HL-60 (cell line): ENCODE measurements around the gene NEK7.

ENCODE experiments used
- POLR2AphosphoS5 ChIP-seq: IDR thresholded peaks from 2 replicates; pipeline ENCODE4 v1.6.1; 2012; ENCODE audit warnings: low read depth
- TF ChIP-seq, protein P1 (sequence below): IDR thresholded peaks from one replicate; pipeline ENCODE4 v1.5.1; 2011; ENCODE audit warnings: low read length, control low read depth, inconsistent platforms; ENCODE audit not compliant: insufficient read depth
- TF ChIP-seq, protein P2 (sequence below): IDR thresholded peaks from 2 replicates; pipeline ENCODE4 v1.6.1; 2012; ENCODE audit warnings: low read depth; ENCODE audit not compliant: insufficient replicate concordance

DNA sequence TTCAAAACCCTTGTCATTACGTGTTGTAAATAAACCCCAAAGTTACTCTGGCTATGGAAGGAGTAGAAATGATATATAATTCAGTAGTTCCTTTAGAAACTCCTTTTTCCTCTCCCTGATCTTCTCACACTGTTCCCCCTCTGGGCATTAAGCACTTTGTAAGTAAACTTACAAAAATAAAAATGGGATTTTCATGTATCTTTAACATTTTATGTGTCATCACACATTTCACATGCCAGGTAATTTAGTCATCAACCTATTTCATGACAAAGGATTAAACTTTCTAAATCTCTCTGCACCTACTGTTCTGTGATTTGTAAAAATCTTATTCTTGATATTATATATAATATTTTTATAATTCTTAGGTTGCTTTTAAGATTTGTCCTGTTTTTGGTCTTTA lies 176.9 kb downstream of the NEK7 start:
- TF ChIP-seq, protein P1, sequence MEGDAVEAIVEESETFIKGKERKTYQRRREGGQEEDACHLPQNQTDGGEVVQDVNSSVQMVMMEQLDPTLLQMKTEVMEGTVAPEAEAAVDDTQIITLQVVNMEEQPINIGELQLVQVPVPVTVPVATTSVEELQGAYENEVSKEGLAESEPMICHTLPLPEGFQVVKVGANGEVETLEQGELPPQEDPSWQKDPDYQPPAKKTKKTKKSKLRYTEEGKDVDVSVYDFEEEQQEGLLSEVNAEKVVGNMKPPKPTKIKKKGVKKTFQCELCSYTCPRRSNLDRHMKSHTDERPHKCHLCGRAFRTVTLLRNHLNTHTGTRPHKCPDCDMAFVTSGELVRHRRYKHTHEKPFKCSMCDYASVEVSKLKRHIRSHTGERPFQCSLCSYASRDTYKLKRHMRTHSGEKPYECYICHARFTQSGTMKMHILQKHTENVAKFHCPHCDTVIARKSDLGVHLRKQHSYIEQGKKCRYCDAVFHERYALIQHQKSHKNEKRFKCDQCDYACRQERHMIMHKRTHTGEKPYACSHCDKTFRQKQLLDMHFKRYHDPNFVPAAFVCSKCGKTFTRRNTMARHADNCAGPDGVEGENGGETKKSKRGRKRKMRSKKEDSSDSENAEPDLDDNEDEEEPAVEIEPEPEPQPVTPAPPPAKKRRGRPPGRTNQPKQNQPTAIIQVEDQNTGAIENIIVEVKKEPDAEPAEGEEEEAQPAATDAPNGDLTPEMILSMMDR = no peak
- no peak for TF ChIP-seq POLR2AphosphoS5
- TF ChIP-seq, protein P2, sequence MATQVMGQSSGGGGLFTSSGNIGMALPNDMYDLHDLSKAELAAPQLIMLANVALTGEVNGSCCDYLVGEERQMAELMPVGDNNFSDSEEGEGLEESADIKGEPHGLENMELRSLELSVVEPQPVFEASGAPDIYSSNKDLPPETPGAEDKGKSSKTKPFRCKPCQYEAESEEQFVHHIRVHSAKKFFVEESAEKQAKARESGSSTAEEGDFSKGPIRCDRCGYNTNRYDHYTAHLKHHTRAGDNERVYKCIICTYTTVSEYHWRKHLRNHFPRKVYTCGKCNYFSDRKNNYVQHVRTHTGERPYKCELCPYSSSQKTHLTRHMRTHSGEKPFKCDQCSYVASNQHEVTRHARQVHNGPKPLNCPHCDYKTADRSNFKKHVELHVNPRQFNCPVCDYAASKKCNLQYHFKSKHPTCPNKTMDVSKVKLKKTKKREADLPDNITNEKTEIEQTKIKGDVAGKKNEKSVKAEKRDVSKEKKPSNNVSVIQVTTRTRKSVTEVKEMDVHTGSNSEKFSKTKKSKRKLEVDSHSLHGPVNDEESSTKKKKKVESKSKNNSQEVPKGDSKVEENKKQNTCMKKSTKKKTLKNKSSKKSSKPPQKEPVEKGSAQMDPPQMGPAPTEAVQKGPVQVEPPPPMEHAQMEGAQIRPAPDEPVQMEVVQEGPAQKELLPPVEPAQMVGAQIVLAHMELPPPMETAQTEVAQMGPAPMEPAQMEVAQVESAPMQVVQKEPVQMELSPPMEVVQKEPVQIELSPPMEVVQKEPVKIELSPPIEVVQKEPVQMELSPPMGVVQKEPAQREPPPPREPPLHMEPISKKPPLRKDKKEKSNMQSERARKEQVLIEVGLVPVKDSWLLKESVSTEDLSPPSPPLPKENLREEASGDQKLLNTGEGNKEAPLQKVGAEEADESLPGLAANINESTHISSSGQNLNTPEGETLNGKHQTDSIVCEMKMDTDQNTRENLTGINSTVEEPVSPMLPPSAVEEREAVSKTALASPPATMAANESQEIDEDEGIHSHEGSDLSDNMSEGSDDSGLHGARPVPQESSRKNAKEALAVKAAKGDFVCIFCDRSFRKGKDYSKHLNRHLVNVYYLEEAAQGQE = no peak
